GM06990 (cell line): ENCODE measurements around the gene SGPP2.

Source experiments
- DNase-seq: peaks from one replicate; pipeline ENCODE4 v3.0.0-alpha.2; 2011; ENCODE audit not compliant: insufficient read length; ENCODE audit errors: extremely low read depth
- H3K27me3 ChIP-seq: replicated peaks from 2 replicates; pipeline ENCODE4 v1.6.0; 2011; ENCODE audit warnings: low read length; ENCODE audit not compliant: control insufficient read depth, insufficient read depth
- H3K36me3 ChIP-seq: 2 replicates; pipeline ENCODE4 v1.5.1; 2011; ENCODE audit warnings: low read length; ENCODE audit not compliant: control insufficient read depth, insufficient read depth
- H3K4me3 ChIP-seq: replicated peaks from 2 replicates; pipeline ENCODE4 v1.5.1; 2011; ENCODE audit warnings: low read depth, mild to moderate bottlenecking, control low read depth, low read length
- CTCF ChIP-seq: IDR thresholded peaks from 2 replicates; pipeline ENCODE4 v1.5.1; 2011; ENCODE audit warnings: low read length, control low read depth, mild to moderate bottlenecking, inconsistent platforms; ENCODE audit not compliant: insufficient read depth, poor library complexity, severe bottlenecking

The SGPP2 gene

GRCh38 chr2:222606306-222606705 is 182.0 kb downstream of the SGPP2 start:
- Histone ChIP-seq H3K4me3 (no peak overlapping the region), H3K27me3 (no peaks in the 10 kb centered on the region), H3K36me3 (peaks cover 1% of the 10 kb centered on the region)
- no peak for DNase-seq
- TF ChIP-seq CTCF, result no peak

- peaks cover 4% of the 10 kb centered on the region for H3K36me3 ChIP-seq
- no peak for TF ChIP-seq CTCF
- H3K4me3 ChIP-seq, result no peak overlapping the region
Measured at GRCh38 chr2:222608081-222608480, 183.7 kb downstream of the SGPP2 start.

GRCh38 chr2:222609381-222609780 is 185.0 kb downstream of the SGPP2 start:
- H3K27me3 ChIP-seq, result no peaks in the 10 kb centered on the region
- no peak for TF ChIP-seq CTCF
- DNase-seq, result no peak
- peaks cover 4% of the 10 kb centered on the region for H3K36me3 ChIP-seq
- no peak overlapping the region for H3K4me3 ChIP-seq

More at GRCh38 chr2:222608081-222608480, 183.7 kb downstream of the SGPP2 start:
- DNase-seq, result no peak
- H3K27me3 ChIP-seq, result no peaks in the 10 kb centered on the region
